ENCODE data around the gene CDCA3. TPM values are rescaled to one million over a fixed set of nuclear protein-coding genes. Genes with fewer than 3 reads are reported as not detected.

Gene CDCA3
- total RNA-seq, 1 experiment from 2014 or later, result 92.0 TPM

- Histone ChIP-seq H4K20me1 (ENCODE audit: low read length) (no peaks in the 10 kb centered on the region), H3K36me3 (ENCODE audit: low read depth, low read length) (peaks cover 15% of the 10 kb centered on the region; the same call in 1 of the 2 replicates), H3K4me3 (ENCODE audit: low read length) (peak overlapping the region; percentile 86), H3K9me3 (ENCODE audit: low read length) (no peaks in the 10 kb centered on the region), H2AFZ (ENCODE audit: low read length) (peak overlapping the region; percentile 98), H3K4me2 (ENCODE audit: low read length) (peak overlapping the region; percentile 97), H3K4me1 (ENCODE audit: insufficient read depth, low read length) (peaks cover 23% of the 10 kb centered on the region), H3K79me2 (ENCODE audit: low read length) (peaks cover 55% of the 10 kb centered on the region), H3K27ac (ENCODE audit: low read length) (peak overlapping the region; percentile 29; the same call in 1 of the 2 replicates), H3K27me3 (ENCODE audit: low read length) (no peaks in the 10 kb centered on the region), H3K9ac (ENCODE audit: low read length) (peak overlapping the region; percentile 79), H3F3A (ENCODE audit: low read length, unreplicated experiment) (no peaks in the 10 kb centered on the region), H3K9me2 (replicated peaks; ENCODE audit: low read length) (no peaks in the 10 kb centered on the region)
- DNase-seq, result no peak
- BruUV-seq (replicated peaks), result TSS peak; percentile 74
- ATAC-seq, result no peak
- TF ChIP-seq CTCF (conservative IDR thresholded peaks at IDR 0.05; ENCODE audit: low read depth, low read length) (no peak), EZH2phosphoT487 (IDR thresholded peaks at IDR 0.05; ENCODE audit: borderline replicate concordance, low read length) (no peak), EZH2 (IDR thresholded peaks at IDR 0.05; ENCODE audit: low read length, unreplicated experiment) (no peak)
- ChIA-PET POLR2A (ENCODE audit: unreplicated experiment) (no interaction called here), CTCF (no interaction called here)
- intact Hi-C loops (cut with micrococcal nuclease), result loop anchor here (5.0 kb wide), 2 partner anchors 98 to 157 kb away; partner anchors contain the start of gene MLF2
These were observed 312 bp downstream of the CDCA3 start for GRCh38 chr12:6850796-6851152.

GRCh38 chr12:6849976-6850560, 1.0 kb downstream of the CDCA3 start:
- Histone ChIP-seq H3K27ac (ENCODE audit: low read length) (no peak overlapping the region), H3K79me2 (ENCODE audit: low read length) (peaks cover 48% of the 10 kb centered on the region), H3K9ac (ENCODE audit: low read length) (peak overlapping the region; percentile 79), H3K36me3 (ENCODE audit: low read depth, low read length) (peaks cover 11% of the 10 kb centered on the region; the same call in 1 of the 2 replicates), H3F3A (ENCODE audit: low read length, unreplicated experiment) (no peaks in the 10 kb centered on the region), H3K9me3 (ENCODE audit: low read length) (no peaks in the 10 kb centered on the region), H3K4me2 (ENCODE audit: low read length) (peak overlapping the region; percentile 97), H3K4me3 (ENCODE audit: low read length) (peak overlapping the region; percentile 86), H2AFZ (ENCODE audit: low read length) (no peak overlapping the region), H3K9me2 (replicated peaks; ENCODE audit: low read length) (no peaks in the 10 kb centered on the region), H3K27me3 (ENCODE audit: low read length) (no peaks in the 10 kb centered on the region), H4K20me1 (ENCODE audit: low read length) (no peaks in the 10 kb centered on the region), H3K4me1 (ENCODE audit: insufficient read depth, low read length) (peaks cover 23% of the 10 kb centered on the region)
- TF ChIP-seq EZH2 (IDR thresholded peaks at IDR 0.05; ENCODE audit: low read length, unreplicated experiment) (no peak), EZH2phosphoT487 (IDR thresholded peaks at IDR 0.05; ENCODE audit: borderline replicate concordance, low read length) (no peak), CTCF (conservative IDR thresholded peaks at IDR 0.05; ENCODE audit: low read depth, low read length) (no peak)
- DNase-seq, result no peak
- intact Hi-C loops (cut with micrococcal nuclease), result loop anchor here (5.0 kb wide), 2 partner anchors 98 to 157 kb away; partner anchors contain the start of gene MLF2
- BruUV-seq (replicated peaks), result no TSS peak
- ATAC-seq, result no peak
- ChIA-PET CTCF (no interaction called here), POLR2A (ENCODE audit: unreplicated experiment) (no interaction called here)

- H3F3A ChIP-seq (ENCODE audit: low read length, unreplicated experiment), result no peaks in the 10 kb centered on the region
- H3K36me3 ChIP-seq (ENCODE audit: low read depth, low read length), result peaks cover 8% of the 10 kb centered on the region; the same call in 1 of the 2 replicates
- H3K27me3 ChIP-seq (ENCODE audit: low read length), result no peaks in the 10 kb centered on the region
- peaks cover 41% of the 10 kb centered on the region for H3K79me2 ChIP-seq (ENCODE audit: low read length)
- ATAC-seq, result no peak
- peak overlapping the region; percentile 86 for H3K4me3 ChIP-seq (ENCODE audit: low read length)
- no peak overlapping the region for H2AFZ ChIP-seq (ENCODE audit: low read length)
- peak overlapping the region; percentile 97 for H3K4me2 ChIP-seq (ENCODE audit: low read length)
- no peaks in the 10 kb centered on the region for H3K9me3 ChIP-seq (ENCODE audit: low read length)
- H3K27ac ChIP-seq (ENCODE audit: low read length), result no peak overlapping the region
- intact Hi-C loops (cut with micrococcal nuclease), result no loop called here
- CTCF ChIA-PET, result no interaction called here
- POLR2A ChIA-PET (ENCODE audit: unreplicated experiment), result no interaction called here
- BruUV-seq (replicated peaks), result no TSS peak
- no peak for DNase-seq
- no peak for TF ChIP-seq CTCF (conservative IDR thresholded peaks at IDR 0.05; ENCODE audit: low read depth, low read length)
- TF ChIP-seq EZH2phosphoT487 (IDR thresholded peaks at IDR 0.05; ENCODE audit: borderline replicate concordance, low read length), result no peak
- no peak for TF ChIP-seq EZH2 (IDR thresholded peaks at IDR 0.05; ENCODE audit: low read length, unreplicated experiment)
- no peak overlapping the region for H3K9ac ChIP-seq (ENCODE audit: low read length)
- no peaks in the 10 kb centered on the region for H3K9me2 ChIP-seq (replicated peaks; ENCODE audit: low read length)
- H4K20me1 ChIP-seq (ENCODE audit: low read length), result no peaks in the 10 kb centered on the region
- peaks cover 23% of the 10 kb centered on the region for H3K4me1 ChIP-seq (ENCODE audit: insufficient read depth, low read length)
These were observed 1.7 kb downstream of the CDCA3 start for GRCh38 chr12:6849427-6849826.

Measured in PC-3 (cell line).